Gastrocnemius medialis (tissue), 4 donors: ENCODE results near the gene CFAP77. TPM values are rescaled to one million over a fixed set of nuclear protein-coding genes. Genes with fewer than 3 reads are reported as not detected.

Source experiments
- ATAC-seq, 2 donors: fragments of 150-250 bp; one replicate each; pipeline ENCODE4 v1.9.1; 2016
- DNase-seq, 2 donors: peaks; one replicate each; pipeline ENCODE4 v3.0.0-alpha.2; 2019
- H3K27ac ChIP-seq, 4 donors: fragments of 200-600 bp; sonication (generic); 1 replicate in 1 of 4; 2 replicates in 3 of 4; pipeline ENCODE4 v1.5.1; 2016 to 2018; ENCODE audit warnings: mild to moderate bottlenecking in 2 of 4, moderate library complexity in 1 of 4
- H3K27me3 ChIP-seq, 3 donors: fragments of 200-600 bp; sonication (generic) in 2 of 3; 1 replicate in 1 of 3; 2 replicates in 2 of 3; pipeline versions ENCODE4 v1.5.1 to v1.6.0; 2016 to 2019; ENCODE audit warnings: mild to moderate bottlenecking in 1 of 3, moderate library complexity in 1 of 3
- H3K36me3 ChIP-seq, 2 donors: fragments of 200-600 bp; sonication (generic) in 1 of 2; one replicate each; pipeline ENCODE4 v1.5.1; 2017 to 2018
- H3K4me1 ChIP-seq, 2 donors: fragments of 200-600 bp; sonication (generic) in 1 of 2; one replicate each; pipeline ENCODE4 v1.5.1; 2016 to 2017; ENCODE audit warnings: mild to moderate bottlenecking in 2 of 2
- H3K4me3 ChIP-seq, 4 donors: fragments of 200-600 bp; sonication (generic) in 3 of 4; 1 replicate in 1 of 4; 2 replicates in 3 of 4; pipeline ENCODE4 v1.5.1; 2016 to 2019; ENCODE audit warnings: mild to moderate bottlenecking in 2 of 4
- H3K9me3 ChIP-seq, 3 donors: fragments of 200-600 bp; sonication (generic) in 2 of 3; 1 replicate in 1 of 3; 2 replicates in 2 of 3; pipeline ENCODE4 v1.5.1; 2016 to 2019
- POLR2A ChIP-seq, 2 donors: fragments of 450-650 bp; IDR thresholded peaks; one replicate each; pipeline ENCODE4 v1.6.1; 2017; ENCODE audit warnings: antibody characterized with exemption in 2 of 2, mild to moderate bottlenecking in 2 of 2, moderate library complexity in 2 of 2
- in situ Hi-C, 4 donors: fragments of 200-750 bp; cut with MboI; loops; one replicate each; pipeline versions ENCODE4 v1.15.0 to v1.8.0; 2017; ENCODE audit warnings: low sequenced_read_pairs in 4 of 4
- intact Hi-C: fragments of 100-400 bp; cut with DNase I; formaldehyde crosslinking; loops from one replicate; pipeline ENCODE4 v1.15.1; 2023; ENCODE audit warnings: low total_unique reads
- total RNA-seq, 4 donors: library from RNA; depleted of rRNA; stranded (reverse); fragments of >200 nt; gene quantifications; one replicate each; pipeline versions ENCODE4 v1.1.0 to v1.2.3, GENCODE V29; 2016
- TF ChIP-seq, protein P1 (sequence below), 5 experiments: fragments of 450-650 bp in 3 of 5; fragments of 200-600 bp in 2 of 5; sonication (generic) in 2 of 5; IDR thresholded peaks in 4 of 5; conservative IDR thresholded peaks in 1 of 5; 1 replicate in 4 of 5; 2 replicates in 1 of 5; pipeline ENCODE4 v1.5.1; 2016 to 2019; ENCODE audit warnings: antibody characterized with exemption in 5 of 5, mild to moderate bottlenecking in 3 of 5, moderate library complexity in 3 of 5

Gene CFAP77
- total RNA-seq, 4 donors from 2014 or later = not detected

DNA sequence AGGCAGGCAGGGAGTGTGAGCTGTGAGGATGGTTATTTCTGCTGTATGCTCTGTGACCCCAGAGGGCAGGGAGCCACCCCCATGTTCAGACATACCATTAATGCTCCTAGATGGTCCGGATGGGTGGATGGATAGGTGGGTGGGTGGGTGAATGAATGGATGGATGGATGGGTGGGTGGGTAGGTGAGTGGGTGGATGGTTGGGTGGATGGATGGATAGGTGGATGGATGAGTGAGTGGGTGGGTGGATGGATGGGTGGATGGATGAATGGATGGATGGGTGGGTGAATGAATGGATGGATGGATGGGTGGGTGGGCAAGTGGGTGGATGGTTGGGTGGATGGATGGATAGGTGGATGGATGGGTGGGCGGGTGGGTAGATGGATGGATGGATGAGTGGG is 109.0 kb downstream of the CFAP77 start:
- Histone ChIP-seq H3K36me3 (no peaks in the 10 kb centered on the region), H3K27ac (no peak overlapping the region), H3K4me1 (no peaks in the 10 kb centered on the region), H3K4me3 (no peak overlapping the region), H3K9me3 (no peaks in the 10 kb centered on the region), H3K27me3 (peaks cover 20 to 22% (median 21%) of the 10 kb centered on the region in 3 donors)
- intact Hi-C loops = no loop called here
- TF ChIP-seq, protein P1, sequence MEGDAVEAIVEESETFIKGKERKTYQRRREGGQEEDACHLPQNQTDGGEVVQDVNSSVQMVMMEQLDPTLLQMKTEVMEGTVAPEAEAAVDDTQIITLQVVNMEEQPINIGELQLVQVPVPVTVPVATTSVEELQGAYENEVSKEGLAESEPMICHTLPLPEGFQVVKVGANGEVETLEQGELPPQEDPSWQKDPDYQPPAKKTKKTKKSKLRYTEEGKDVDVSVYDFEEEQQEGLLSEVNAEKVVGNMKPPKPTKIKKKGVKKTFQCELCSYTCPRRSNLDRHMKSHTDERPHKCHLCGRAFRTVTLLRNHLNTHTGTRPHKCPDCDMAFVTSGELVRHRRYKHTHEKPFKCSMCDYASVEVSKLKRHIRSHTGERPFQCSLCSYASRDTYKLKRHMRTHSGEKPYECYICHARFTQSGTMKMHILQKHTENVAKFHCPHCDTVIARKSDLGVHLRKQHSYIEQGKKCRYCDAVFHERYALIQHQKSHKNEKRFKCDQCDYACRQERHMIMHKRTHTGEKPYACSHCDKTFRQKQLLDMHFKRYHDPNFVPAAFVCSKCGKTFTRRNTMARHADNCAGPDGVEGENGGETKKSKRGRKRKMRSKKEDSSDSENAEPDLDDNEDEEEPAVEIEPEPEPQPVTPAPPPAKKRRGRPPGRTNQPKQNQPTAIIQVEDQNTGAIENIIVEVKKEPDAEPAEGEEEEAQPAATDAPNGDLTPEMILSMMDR (IDR thresholded peaks at IDR 0.05 in 4 of 5, conservative IDR thresholded peaks at IDR 0.05 in 1 of 5) = no peak
- no peak for TF ChIP-seq POLR2A (IDR thresholded peaks at IDR 0.05)
- in situ Hi-C loops = loop anchor here in 1 of 4 donors (25.0 kb wide), 1 partner anchor 107 kb away; the partner anchor contains the start of genes CFAP77 and TTF1
- ATAC-seq (no peak), DNase-seq (no peak)

DNA sequence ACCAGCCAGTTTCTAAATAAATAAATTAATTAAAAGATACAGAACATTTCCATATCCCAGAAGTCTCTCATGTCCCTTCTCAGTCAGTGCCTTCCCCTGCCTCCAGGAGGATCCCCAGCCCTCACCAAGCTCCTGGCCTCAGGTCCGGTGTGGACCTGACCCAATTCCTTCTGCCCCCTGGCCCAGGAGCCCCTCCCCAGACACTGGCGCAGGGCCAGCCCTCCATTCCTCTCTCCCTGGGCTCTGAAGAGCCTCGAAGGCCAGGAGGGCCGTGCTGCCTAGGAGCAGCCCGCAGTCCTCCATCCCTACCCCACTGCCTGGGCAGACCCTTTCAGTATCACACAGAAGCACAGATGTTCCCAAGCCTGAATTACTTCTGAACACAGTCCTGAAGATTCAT is 110.6 kb downstream of the CFAP77 start:
- peaks cover 9 to 20% (median 11%) of the 10 kb centered on the region in 3 donors for H3K27me3 ChIP-seq

DNA sequence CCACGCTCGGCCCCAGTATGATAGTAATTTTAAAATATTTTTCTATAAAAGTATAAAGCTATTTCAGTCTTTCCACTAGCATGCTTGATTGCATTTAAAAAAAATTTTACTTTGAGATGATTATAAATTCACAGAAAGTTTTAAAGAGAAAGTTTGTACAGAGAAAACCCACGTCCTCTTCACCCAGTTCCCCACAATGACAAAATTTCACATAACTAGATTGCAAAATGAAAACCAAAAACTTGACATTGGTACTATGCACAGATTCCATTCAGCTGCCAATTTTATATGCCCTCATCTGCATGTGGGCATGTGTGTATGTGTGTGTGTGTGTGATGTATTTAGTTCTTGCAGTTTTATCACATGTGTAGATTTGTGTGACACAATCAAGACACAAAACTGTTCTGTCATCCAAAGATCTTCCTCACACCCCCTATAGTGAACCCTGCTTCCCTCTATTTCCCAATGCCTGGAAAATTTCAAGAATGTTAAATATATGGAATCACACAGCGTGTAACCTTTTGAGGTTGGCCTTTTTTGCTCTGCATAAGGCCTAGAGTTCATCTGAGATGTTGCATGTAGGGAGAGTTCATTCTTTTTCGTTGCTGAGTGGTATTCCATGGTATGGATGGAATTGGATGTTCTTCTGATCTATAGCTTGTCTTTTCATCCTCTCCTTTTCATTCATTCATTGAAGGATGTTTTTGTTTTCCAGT is 115.5 kb downstream of the CFAP77 start:
- intact Hi-C loops = no loop called here
- no peak overlapping the region for H3K27ac ChIP-seq

More for the DNA sequence above, 110.6 kb downstream of the CFAP77 start:
- DNase-seq = no peak
- ATAC-seq = no peak
- intact Hi-C loops = no loop called here
- in situ Hi-C loops = loop anchor here in 1 of 4 donors (25.0 kb wide), 1 partner anchor 108 kb away; the partner anchor contains the start of genes CFAP77 and TTF1
- Histone ChIP-seq H3K4me1 (no peaks in the 10 kb centered on the region), H3K4me3 (no peak overlapping the region), H3K36me3 (no peaks in the 10 kb centered on the region), H3K27ac (no peak overlapping the region), H3K9me3 (no peaks in the 10 kb centered on the region)
- no peak for TF ChIP-seq POLR2A (IDR thresholded peaks at IDR 0.05)
- TF ChIP-seq, protein P1 (IDR thresholded peaks at IDR 0.05 in 4 of 5, conservative IDR thresholded peaks at IDR 0.05 in 1 of 5) = no peak

DNA sequence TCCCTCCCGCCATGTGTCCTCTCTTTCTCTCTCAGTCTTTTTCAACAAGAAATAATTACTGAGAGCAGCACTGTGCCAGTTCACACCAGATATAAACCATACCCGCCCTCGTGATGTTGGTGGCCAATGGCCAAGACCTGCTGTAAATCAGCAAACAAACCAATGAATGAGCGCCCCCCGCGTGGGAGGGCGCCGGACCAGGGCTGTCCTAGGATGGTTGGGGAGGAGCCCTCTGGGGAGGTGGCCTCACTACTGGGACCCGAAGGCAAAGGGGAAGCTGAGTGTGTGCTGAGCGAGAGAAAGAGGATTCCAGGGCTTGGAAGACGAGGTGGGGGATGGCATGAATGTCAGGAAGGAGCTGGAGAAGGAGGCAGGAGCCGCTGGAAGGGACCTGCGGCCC is 121.2 kb downstream of the CFAP77 start:
- Histone ChIP-seq H3K27ac (no peak overlapping the region), H3K4me3 (no peak overlapping the region), H3K27me3 (peaks cover 9 to 23% (median 19%) of the 10 kb centered on the region in 3 donors), H3K9me3 (no peaks in the 10 kb centered on the region), H3K4me1 (no peaks in the 10 kb centered on the region), H3K36me3 (no peaks in the 10 kb centered on the region)
- in situ Hi-C loops = no loop called here
- no peak for DNase-seq
- no peak for ATAC-seq
- TF ChIP-seq, protein P1 (IDR thresholded peaks at IDR 0.05 in 4 of 5, conservative IDR thresholded peaks at IDR 0.05 in 1 of 5) = no peak
- no peak for TF ChIP-seq POLR2A (IDR thresholded peaks at IDR 0.05)
- intact Hi-C loops = no loop called here

More for the DNA sequence above, 115.5 kb downstream of the CFAP77 start:
- peaks cover 0 to 13% (median 0%) of the 10 kb centered on the region in 3 donors for H3K27me3 ChIP-seq
- in situ Hi-C loops = no loop called here
- ATAC-seq (no peak), DNase-seq (no peak)
- H3K36me3 ChIP-seq = no peaks in the 10 kb centered on the region
- no peak overlapping the region for H3K4me3 ChIP-seq
- H3K9me3 ChIP-seq = no peaks in the 10 kb centered on the region
- H3K4me1 ChIP-seq = no peaks in the 10 kb centered on the region
- no peak for TF ChIP-seq POLR2A (IDR thresholded peaks at IDR 0.05)
- TF ChIP-seq, protein P1 (IDR thresholded peaks at IDR 0.05 in 4 of 5, conservative IDR thresholded peaks at IDR 0.05 in 1 of 5) = no peak
